Thoracic aorta (tissue), 2 donors: Measurements from ENCODE around the gene VPS37B. TPM values are rescaled to one million over a fixed set of nuclear protein-coding genes. Genes with fewer than 3 reads are reported as not detected.

Experiments
- ATAC-seq: fragments of 150-250 bp; one replicate; pipeline ENCODE4 v1.8.0; 2017; ENCODE audit warnings: low read depth; ENCODE audit not compliant: insufficient number of reproducible peaks, low FRiP score
- DNase-seq: peaks from one replicate; pipeline ENCODE4 v3.0.0-alpha.2; 2020; ENCODE audit warnings: low spot score
- H3K27ac ChIP-seq, 2 donors: fragments of 200-600 bp; sonication (generic); 1 replicate in 1 of 2; 2 replicates in 1 of 2; pipeline ENCODE4 v1.5.1; 2016; ENCODE audit warnings: mild to moderate bottlenecking in 2 of 2, moderate library complexity in 2 of 2
- H3K27me3 ChIP-seq: fragments of 200-600 bp; sonication (generic); replicated peaks from 2 replicates; pipeline ENCODE4 v1.6.0; 2016; ENCODE audit warnings: mild to moderate bottlenecking; ENCODE audit not compliant: insufficient read depth
- H3K36me3 ChIP-seq: fragments of 200-600 bp; sonication (generic); one replicate; pipeline ENCODE4 v1.5.1; 2016
- H3K4me1 ChIP-seq, 2 donors: fragments of 200-600 bp; sonication (generic); 1 replicate in 1 of 2; 2 replicates in 1 of 2; pipeline versions ENCODE4 v1.5.1 to v1.6.0; 2016; ENCODE audit warnings: low read depth in 2 of 2, mild to moderate bottlenecking in 1 of 2; ENCODE audit not compliant: control insufficient read depth in 1 of 2
- H3K4me3 ChIP-seq: fragments of 200-600 bp; sonication (generic); 2 replicates; pipeline ENCODE4 v1.5.1; 2016; ENCODE audit warnings: mild to moderate bottlenecking
- H3K9me3 ChIP-seq: fragments of 200-600 bp; sonication (generic); 2 replicates; pipeline ENCODE4 v1.5.1; 2016
- total RNA-seq, 2 donors: library from RNA; depleted of rRNA; stranded (reverse); fragments of >200 nt; gene quantifications; one replicate each; pipeline versions ENCODE4 v1.1.0 to v1.2.3, GENCODE V29; 2016
- TF ChIP-seq, protein P1 (sequence below): fragments of 200-600 bp; sonication (generic); IDR thresholded peaks from one replicate; pipeline ENCODE4 v1.5.1; 2019; ENCODE audit warnings: antibody characterized with exemption

VPS37B gene
- total RNA-seq, 2 donors from 2014 or later: 30.9 to 50.1 TPM

DNA sequence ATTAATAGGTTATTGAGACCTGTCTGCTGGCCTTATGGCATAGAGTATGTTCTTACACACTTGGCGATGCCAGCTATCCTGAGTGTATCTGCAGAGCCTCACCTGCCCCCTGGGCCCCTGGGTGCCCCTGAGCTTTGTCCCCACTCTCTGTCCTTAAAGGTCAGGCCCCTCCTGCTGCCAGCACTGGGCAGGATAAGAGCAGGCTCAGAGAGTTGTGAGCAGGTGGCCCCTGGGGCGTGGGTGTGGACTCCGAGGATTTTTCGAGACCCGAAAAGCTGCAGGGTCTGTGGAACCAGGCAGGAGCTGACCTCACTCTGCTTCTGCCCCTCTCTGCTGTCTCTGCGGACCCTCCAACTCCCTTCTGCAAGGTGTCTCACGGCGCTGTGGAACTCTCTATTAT, 52.5 kb downstream of the VPS37B start:
- TF ChIP-seq, protein P1, sequence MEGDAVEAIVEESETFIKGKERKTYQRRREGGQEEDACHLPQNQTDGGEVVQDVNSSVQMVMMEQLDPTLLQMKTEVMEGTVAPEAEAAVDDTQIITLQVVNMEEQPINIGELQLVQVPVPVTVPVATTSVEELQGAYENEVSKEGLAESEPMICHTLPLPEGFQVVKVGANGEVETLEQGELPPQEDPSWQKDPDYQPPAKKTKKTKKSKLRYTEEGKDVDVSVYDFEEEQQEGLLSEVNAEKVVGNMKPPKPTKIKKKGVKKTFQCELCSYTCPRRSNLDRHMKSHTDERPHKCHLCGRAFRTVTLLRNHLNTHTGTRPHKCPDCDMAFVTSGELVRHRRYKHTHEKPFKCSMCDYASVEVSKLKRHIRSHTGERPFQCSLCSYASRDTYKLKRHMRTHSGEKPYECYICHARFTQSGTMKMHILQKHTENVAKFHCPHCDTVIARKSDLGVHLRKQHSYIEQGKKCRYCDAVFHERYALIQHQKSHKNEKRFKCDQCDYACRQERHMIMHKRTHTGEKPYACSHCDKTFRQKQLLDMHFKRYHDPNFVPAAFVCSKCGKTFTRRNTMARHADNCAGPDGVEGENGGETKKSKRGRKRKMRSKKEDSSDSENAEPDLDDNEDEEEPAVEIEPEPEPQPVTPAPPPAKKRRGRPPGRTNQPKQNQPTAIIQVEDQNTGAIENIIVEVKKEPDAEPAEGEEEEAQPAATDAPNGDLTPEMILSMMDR: no peak
- H3K4me3 ChIP-seq: no peak overlapping the region

DNA sequence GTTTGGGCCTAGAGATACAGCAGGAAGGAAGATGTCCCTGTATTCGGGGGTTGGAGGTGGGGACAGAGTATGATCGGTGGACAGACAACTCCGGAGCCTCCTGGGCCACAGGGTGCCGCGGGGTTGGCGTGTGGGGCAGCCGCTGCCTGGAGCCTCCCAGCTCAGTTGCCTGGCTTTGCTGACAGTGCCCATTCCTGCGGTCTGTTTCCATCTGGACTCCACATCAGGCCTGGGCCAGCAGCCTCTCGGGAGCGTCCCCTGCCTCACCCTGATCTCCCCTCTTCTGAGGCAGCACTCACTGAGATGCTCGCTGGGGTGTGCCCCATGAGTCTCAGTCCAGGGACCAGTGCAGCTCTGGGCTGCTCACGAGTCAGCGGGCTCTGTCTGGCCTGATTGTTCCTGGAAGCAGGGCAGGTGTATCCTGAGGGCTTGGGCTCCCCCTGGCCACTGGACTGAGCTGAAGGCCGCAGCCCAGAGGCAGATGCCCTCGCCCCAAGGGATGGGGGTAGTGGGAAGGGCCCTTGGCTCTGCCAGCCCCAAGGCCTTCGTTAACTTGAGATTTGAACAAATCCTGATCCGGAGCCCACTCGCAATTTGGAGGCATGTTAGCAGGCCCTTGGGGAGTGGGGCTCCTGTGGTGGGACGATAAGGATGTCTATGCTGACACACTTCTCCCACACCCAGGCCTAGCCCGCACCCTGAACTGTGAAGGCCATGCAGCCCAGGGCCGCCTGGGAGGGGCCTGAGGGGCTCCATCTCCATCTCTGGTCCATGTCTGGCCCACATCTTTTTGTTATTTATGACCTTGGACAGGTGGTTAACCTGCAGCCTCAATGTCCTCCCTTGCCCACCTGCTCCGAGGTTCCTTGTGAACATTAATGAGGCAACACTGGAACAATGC, 53.2 kb downstream of the VPS37B start:
- Histone ChIP-seq H3K27me3 (no peaks in the 10 kb centered on the region), H3K27ac (peak overlapping the region; percentile 62 to 88), H3K36me3 (peaks cover 3% of the 10 kb centered on the region), H3K4me1 (peaks cover 16 to 27% of the 10 kb centered on the region in 2 donors), H3K4me3 (no peak overlapping the region), H3K9me3 (no peaks in the 10 kb centered on the region)
- TF ChIP-seq, protein P1: no peak
- ATAC-seq: no peak
- DNase-seq: no peak

More for the DNA sequence above, 52.5 kb downstream of the VPS37B start:
- no peak for DNase-seq
- no peak for ATAC-seq
- Histone ChIP-seq H3K27me3 (no peaks in the 10 kb centered on the region), H3K27ac (peak overlapping the region in 1 of 2 donors; percentile 88), H3K9me3 (no peaks in the 10 kb centered on the region), H3K36me3 (peaks cover 7% of the 10 kb centered on the region), H3K4me1 (peaks cover 16 to 23% of the 10 kb centered on the region in 2 donors)

DNA sequence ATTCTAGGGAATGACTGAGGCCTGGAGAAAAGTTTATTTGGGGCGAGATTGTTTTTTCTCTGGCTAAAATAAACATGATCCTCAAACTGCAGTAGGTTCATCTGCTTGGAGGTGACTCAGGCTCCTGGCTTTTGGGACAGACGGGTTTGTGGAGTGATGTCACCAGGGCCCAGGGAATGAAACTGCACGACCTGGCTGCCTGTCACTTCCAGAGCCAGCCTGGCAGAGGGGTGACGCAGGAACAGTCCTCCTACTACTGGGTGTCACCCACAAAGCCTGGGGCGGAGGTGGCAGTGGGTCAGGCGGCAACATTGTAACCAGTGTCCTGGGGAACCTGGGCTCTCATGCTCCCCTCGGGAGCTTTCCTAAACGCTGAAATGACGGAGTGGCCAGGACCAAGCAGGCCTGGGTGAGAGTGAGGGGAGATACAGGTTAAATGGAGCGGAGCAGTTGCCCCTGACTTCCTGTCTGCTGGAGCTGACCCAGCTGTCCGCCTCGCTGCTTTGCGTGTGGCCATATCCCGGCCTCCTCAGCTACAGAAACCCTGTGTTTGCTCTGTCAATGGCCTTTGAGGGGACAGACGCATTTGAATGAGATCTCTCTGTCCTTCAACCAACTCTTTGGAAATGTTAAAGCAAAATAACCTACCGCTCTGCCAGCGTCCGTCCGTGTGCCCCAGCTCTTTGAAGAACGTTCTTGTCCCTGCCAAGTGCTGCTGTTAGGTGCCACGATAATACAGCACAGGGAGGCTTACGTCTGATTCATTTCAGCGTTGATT, 54.2 kb downstream of the VPS37B start:
- Histone ChIP-seq H3K9me3 (no peaks in the 10 kb centered on the region), H3K4me3 (peak overlapping the region; percentile 30), H3K36me3 (peaks cover 3% of the 10 kb centered on the region), H3K27ac (peak overlapping the region; percentile 62 to 88), H3K4me1 (peaks cover 16 to 35% of the 10 kb centered on the region in 2 donors), H3K27me3 (no peaks in the 10 kb centered on the region)
- no peak for DNase-seq
- ATAC-seq: no peak
- TF ChIP-seq, protein P1: no peak

DNA sequence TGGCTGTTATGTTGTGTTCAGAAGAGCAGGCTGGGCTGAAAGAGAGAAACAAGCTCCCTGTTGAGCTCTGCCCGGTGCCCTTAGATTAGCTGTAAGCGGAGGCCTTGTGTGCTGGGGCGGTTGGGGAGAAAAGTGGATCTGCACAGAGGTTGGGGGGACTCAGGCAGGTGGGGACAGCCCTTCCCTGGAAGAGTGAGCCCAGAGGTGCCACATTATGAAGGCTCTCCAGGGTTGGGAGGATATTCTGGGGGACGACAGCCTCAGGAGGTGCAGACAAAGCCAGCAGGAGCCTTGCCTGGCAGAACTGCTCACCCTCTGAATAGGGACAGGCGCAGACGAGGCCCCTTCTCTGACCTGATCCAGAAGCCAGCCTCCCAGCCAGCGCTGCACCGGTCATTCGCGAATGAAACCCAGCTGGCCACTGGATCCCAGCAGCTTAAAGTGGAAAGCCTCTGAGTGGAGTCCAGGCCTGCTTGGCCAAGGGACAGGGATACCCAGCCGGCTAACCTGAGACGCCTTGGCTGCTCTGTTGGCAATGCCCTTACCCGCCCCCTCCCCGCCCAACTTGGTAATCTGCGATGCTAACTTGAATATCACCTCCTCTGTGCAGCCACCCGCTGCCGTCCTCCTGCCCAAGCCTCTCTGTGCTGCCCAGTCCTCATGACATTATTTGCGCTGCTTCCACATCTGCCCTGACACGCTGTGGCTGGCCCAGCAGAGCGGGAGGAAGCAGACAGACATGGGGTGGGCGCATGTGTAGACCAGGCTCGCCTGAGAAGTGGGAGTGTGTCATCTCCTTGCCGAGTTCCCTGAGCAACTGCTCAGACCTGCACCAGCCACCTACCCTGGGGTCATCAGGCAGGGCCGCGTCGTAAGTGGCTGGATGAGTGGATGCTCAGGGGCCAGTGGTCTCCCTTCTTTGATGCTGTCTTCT, 55.1 kb downstream of the VPS37B start:
- Histone ChIP-seq H3K9me3 (no peaks in the 10 kb centered on the region), H3K27ac (peak overlapping the region; percentile 62 to 88), H3K36me3 (peaks cover 3% of the 10 kb centered on the region), H3K4me1 (peaks cover 16 to 35% of the 10 kb centered on the region in 2 donors), H3K27me3 (no peaks in the 10 kb centered on the region), H3K4me3 (no peak overlapping the region)
- no peak for DNase-seq
- TF ChIP-seq, protein P1: no peak
- no peak for ATAC-seq
